Type B pancreatic cell (in vitro differentiated cells): Measurements from ENCODE around the gene R3HCC1L. TPM values are rescaled to one million over a fixed set of nuclear protein-coding genes. Genes with fewer than 3 reads are reported as not detected.

Experiments
- DNase-seq: peaks from one replicate; pipeline ENCODE4 v3.0.0; 2021; ENCODE audit warnings: mixed read lengths; ENCODE audit not compliant: unreplicated experiment; ENCODE audit errors: extremely low spot score
- H3K27ac Mint-ChIP-seq: 2 replicates; pipeline ENCODE4 v1.8.0; 2021; ENCODE audit warnings: mild to moderate bottlenecking, mixed read lengths
- H3K27me3 Mint-ChIP-seq: 2 replicates; pipeline ENCODE4 v1.8.0; 2021; ENCODE audit warnings: mixed read lengths
- H3K36me3 Mint-ChIP-seq: 2 replicates; pipeline ENCODE4 v1.8.0; 2021; ENCODE audit warnings: mixed read lengths
- H3K4me1 Mint-ChIP-seq: one replicate; pipeline ENCODE4 v1.8.0; 2021; ENCODE audit warnings: mixed read lengths; ENCODE audit not compliant: unreplicated experiment
- H3K4me3 Mint-ChIP-seq: 2 replicates; pipeline ENCODE4 v1.8.0; 2021; ENCODE audit warnings: mild to moderate bottlenecking, mixed read lengths
- H3K9me3 Mint-ChIP-seq: 2 replicates; pipeline ENCODE4 v1.8.0; 2021; ENCODE audit warnings: mixed read lengths
- total RNA-seq: library from RNA; stranded (reverse); gene quantifications from 2 replicates; pipeline ENCODE4 v1.2.1, GENCODE V29; 2021; ENCODE audit warnings: low replicate concordance
- TF ChIP-seq, protein P1 (sequence below): fragments of 200-600 bp; sonication (generic); conservative IDR thresholded peaks from 2 replicates; pipeline ENCODE4 v1.5.0; 2021; ENCODE audit warnings: antibody characterized with exemption, mild to moderate bottlenecking

Gene R3HCC1L
- total RNA-seq, 1 donor from 2014 or later, result 15.4 TPM

DNA sequence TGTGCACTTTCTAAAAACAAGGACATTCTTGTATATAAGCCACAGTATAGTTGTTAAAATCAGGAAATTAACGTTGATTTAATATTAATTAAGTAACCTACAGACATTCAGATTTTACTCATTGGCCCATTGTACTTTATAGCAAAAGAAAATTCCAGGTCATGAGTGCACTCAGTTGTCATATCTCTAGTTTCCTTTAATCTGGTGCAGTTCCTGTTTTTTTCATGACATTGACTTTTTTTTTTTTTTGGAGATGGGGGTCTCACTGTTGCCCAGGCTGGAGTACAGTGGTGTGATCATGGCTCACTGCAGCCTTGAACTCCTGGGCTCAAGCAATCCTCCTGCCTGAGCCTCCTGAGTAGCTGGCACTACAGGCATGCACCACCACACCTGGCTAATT lies 24.1 kb downstream of the R3HCC1L start:
- H3K4me3 Mint-ChIP-seq, result no peak overlapping the region
- peaks cover 4% of the 10 kb centered on the region for H3K4me1 Mint-ChIP-seq
- H3K27me3 Mint-ChIP-seq, result no peaks in the 10 kb centered on the region
- no peak for DNase-seq
- TF ChIP-seq, protein P1, sequence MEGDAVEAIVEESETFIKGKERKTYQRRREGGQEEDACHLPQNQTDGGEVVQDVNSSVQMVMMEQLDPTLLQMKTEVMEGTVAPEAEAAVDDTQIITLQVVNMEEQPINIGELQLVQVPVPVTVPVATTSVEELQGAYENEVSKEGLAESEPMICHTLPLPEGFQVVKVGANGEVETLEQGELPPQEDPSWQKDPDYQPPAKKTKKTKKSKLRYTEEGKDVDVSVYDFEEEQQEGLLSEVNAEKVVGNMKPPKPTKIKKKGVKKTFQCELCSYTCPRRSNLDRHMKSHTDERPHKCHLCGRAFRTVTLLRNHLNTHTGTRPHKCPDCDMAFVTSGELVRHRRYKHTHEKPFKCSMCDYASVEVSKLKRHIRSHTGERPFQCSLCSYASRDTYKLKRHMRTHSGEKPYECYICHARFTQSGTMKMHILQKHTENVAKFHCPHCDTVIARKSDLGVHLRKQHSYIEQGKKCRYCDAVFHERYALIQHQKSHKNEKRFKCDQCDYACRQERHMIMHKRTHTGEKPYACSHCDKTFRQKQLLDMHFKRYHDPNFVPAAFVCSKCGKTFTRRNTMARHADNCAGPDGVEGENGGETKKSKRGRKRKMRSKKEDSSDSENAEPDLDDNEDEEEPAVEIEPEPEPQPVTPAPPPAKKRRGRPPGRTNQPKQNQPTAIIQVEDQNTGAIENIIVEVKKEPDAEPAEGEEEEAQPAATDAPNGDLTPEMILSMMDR, result no peak
- H3K36me3 Mint-ChIP-seq, result peaks cover 9% of the 10 kb centered on the region
- no peaks in the 10 kb centered on the region for H3K9me3 Mint-ChIP-seq
- no peak overlapping the region for H3K27ac Mint-ChIP-seq

DNA sequence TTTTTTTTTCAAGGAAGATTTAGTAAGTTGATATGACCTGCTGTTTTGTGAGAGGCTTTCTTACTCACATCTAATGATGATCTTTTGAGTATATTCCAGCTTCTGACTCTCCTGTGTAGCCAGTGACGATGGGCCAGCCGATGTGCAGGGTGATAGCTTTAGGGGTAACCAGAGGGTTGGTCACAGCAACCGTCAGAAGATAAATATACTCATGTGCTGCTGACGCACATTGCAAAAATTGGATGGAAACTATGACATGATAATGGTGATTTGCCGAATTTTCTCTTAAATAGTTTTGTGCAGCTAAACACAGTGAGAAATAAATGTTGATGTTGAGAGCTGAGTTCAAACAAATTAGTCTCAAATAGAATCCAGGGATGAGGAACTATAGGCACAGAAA lies 29.5 kb downstream of the R3HCC1L start:
- Mint-ChIP-seq H3K27ac (no peak overlapping the region), H3K36me3 (peaks cover 13% of the 10 kb centered on the region), H3K4me1 (no peaks in the 10 kb centered on the region), H3K4me3 (no peak overlapping the region), H3K9me3 (no peaks in the 10 kb centered on the region), H3K27me3 (no peaks in the 10 kb centered on the region)
- TF ChIP-seq, protein P1, result no peak
- DNase-seq, result no peak

DNA sequence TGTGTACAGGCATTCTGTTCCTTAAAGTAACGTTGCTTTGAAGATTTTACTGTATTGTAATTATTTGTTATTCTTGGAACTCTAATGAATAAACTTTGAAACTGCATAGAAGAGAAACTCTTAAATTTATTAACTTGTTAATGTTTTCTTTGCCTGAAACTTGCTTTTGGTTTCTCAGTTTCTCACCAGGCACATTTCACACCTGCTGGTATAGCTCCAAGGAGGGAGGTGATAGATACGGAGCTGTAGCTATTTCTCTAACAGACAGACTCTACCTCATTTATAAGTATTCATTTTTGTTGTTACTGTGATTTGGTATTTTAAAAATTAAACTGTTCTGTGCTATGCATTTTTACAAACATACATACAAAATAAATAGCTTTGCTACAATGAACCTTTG lies 32.7 kb downstream of the R3HCC1L start:
- Mint-ChIP-seq H3K4me3 (no peak overlapping the region), H3K27me3 (no peaks in the 10 kb centered on the region), H3K36me3 (peaks cover 20% of the 10 kb centered on the region), H3K27ac (no peak overlapping the region), H3K9me3 (no peaks in the 10 kb centered on the region), H3K4me1 (no peaks in the 10 kb centered on the region)
- no peak for DNase-seq
- TF ChIP-seq, protein P1, result no peak

DNA sequence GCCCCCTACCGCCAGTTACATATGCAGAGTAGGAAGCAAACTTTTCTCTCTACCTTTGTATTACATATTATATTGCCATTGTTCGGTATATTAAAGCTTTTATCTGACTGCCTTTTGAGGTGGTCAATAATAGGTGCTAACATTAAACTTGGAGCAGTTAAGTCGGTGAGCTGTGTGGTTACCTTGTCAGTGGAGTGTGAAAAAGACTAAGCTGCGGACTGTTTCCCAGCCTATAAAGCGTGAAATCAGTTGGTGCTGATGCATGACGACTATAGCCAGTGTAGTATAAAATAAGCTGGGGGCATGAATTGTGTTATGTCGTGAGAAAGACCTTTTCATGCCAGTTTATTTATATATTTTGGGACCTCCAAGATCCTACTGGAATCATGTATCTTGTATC lies 33.7 kb downstream of the R3HCC1L start:
- no peak for DNase-seq
- no peaks in the 10 kb centered on the region for H3K4me1 Mint-ChIP-seq
- H3K27me3 Mint-ChIP-seq, result no peaks in the 10 kb centered on the region
- no peak overlapping the region for H3K27ac Mint-ChIP-seq
- TF ChIP-seq, protein P1, result no peak
- H3K9me3 Mint-ChIP-seq, result no peaks in the 10 kb centered on the region
- no peak overlapping the region for H3K4me3 Mint-ChIP-seq
- peaks cover 20% of the 10 kb centered on the region for H3K36me3 Mint-ChIP-seq

DNA sequence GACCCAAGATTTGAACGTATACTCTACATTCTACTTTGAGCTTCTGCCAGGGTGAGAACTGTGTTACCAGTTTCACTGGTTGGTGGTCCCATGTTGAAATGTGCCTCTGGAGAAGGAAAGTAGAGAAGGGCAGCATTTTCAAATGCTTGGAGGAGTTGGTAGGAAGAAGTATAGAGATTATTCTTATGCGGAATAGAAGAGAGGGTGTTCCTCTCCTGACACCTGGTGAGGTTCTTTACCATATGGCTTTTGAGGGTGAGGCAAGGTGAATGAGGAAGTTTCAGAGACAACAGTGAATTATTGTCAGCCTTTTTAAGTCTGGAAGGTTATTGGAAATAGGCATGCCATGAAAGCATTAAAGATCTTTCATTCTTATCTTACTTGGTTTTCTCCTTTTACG lies 34.3 kb downstream of the R3HCC1L start:
- no peak overlapping the region for H3K4me3 Mint-ChIP-seq
- H3K9me3 Mint-ChIP-seq, result no peaks in the 10 kb centered on the region
- peaks cover 20% of the 10 kb centered on the region for H3K36me3 Mint-ChIP-seq
- TF ChIP-seq, protein P1, result no peak
- H3K27ac Mint-ChIP-seq, result no peak overlapping the region
- no peaks in the 10 kb centered on the region for H3K27me3 Mint-ChIP-seq
- no peaks in the 10 kb centered on the region for H3K4me1 Mint-ChIP-seq
- DNase-seq, result no peak

DNA sequence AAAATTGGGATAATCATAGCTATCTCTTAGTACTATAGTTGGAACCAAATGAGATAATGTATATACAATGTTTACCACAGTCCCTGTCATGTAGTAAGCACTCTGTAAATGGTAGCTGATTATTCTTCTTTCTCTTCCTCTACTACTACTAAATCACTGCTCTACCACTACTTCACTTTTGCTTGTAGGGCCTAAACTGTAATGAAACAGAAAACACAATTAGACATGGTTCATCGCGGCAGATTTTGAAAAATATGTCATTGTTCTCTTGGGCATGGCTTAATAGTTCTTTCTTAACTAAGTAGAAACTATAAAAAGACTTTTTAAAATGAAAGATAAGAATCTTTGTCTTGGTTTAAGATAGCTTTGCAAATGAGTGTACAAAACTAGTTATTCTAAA lies 34.9 kb downstream of the R3HCC1L start:
- no peak overlapping the region for H3K4me3 Mint-ChIP-seq
- H3K36me3 Mint-ChIP-seq, result peaks cover 17% of the 10 kb centered on the region
- H3K27me3 Mint-ChIP-seq, result no peaks in the 10 kb centered on the region
- H3K9me3 Mint-ChIP-seq, result no peaks in the 10 kb centered on the region
- no peaks in the 10 kb centered on the region for H3K4me1 Mint-ChIP-seq
- TF ChIP-seq, protein P1, result no peak
- no peak for DNase-seq
- H3K27ac Mint-ChIP-seq, result no peak overlapping the region
